Trophoblast cell (in vitro differentiated cells and primary cell): ENCODE results near the gene COL3A1.

Source experiments
- DNase-seq, 2 donors: peaks; one replicate each; pipeline ENCODE4 v3.0.0-alpha.2; 2016
- H2AFZ ChIP-seq: 2 replicates; pipeline ENCODE4 v1.6.1; 2013; ENCODE audit warnings: low read length, moderate library complexity, mild to moderate bottlenecking; ENCODE audit not compliant: insufficient read depth, poor library complexity
- H2AK5ac ChIP-seq: 2 replicates; pipeline ENCODE4 v1.6.1; 2013; ENCODE audit warnings: mild to moderate bottlenecking, low read length
- H2BK120ac ChIP-seq: 2 replicates; pipeline ENCODE4 v1.6.1; 2013; ENCODE audit warnings: low read length, mild to moderate bottlenecking, moderate library complexity; ENCODE audit not compliant: insufficient read depth, poor library complexity
- H2BK12ac ChIP-seq: 2 replicates; pipeline ENCODE4 v1.6.1; 2013; ENCODE audit warnings: mild to moderate bottlenecking, low read length, moderate library complexity
- H2BK5ac ChIP-seq: 2 replicates; pipeline ENCODE4 v1.6.1; 2013; ENCODE audit warnings: low read length, low read depth, moderate library complexity, mild to moderate bottlenecking; ENCODE audit not compliant: poor library complexity
- H3K14ac ChIP-seq: 2 replicates; pipeline ENCODE4 v1.6.1; 2013; ENCODE audit warnings: mild to moderate bottlenecking, low read length
- H3K18ac ChIP-seq: 2 replicates; pipeline ENCODE4 v1.6.1; 2013; ENCODE audit warnings: mild to moderate bottlenecking, low read length
- H3K23ac ChIP-seq: 2 replicates; pipeline ENCODE4 v1.6.1; 2013; ENCODE audit warnings: low read length
- H3K27ac ChIP-seq: 2 replicates; pipeline ENCODE4 v1.5.1; 2013; ENCODE audit warnings: low read depth, mild to moderate bottlenecking, inconsistent platforms, low read length, moderate library complexity
- H3K27me3 ChIP-seq: 2 replicates; pipeline ENCODE4 v1.6.1; 2013; ENCODE audit warnings: inconsistent platforms, mild to moderate bottlenecking, low read length, moderate library complexity; ENCODE audit not compliant: insufficient read depth
- H3K36me3 ChIP-seq, 2 experiments: 1 replicate in 1 of 2; 2 replicates in 1 of 2; pipeline ENCODE4 v1.6.1; 2013; ENCODE audit warnings: low read length in 2 of 2, mild to moderate bottlenecking in 2 of 2, moderate library complexity in 1 of 2; ENCODE audit not compliant: insufficient read depth in 2 of 2, control insufficient read depth in 1 of 2
- H3K4ac ChIP-seq: 2 replicates; pipeline ENCODE4 v1.6.1; 2013; ENCODE audit warnings: low read depth, mild to moderate bottlenecking, low read length, moderate library complexity
- H3K4me1 ChIP-seq, 2 experiments: 1 replicate in 1 of 2; 2 replicates in 1 of 2; pipeline ENCODE4 v1.6.1; 2013; ENCODE audit warnings: low read length in 2 of 2, mild to moderate bottlenecking in 2 of 2, moderate library complexity in 1 of 2; ENCODE audit not compliant: insufficient read depth in 2 of 2, control insufficient read depth in 1 of 2
- H3K4me2 ChIP-seq: 2 replicates; pipeline ENCODE4 v1.6.1; 2013; ENCODE audit warnings: inconsistent platforms, mild to moderate bottlenecking, low read length, moderate library complexity
- H3K4me3 ChIP-seq: 2 replicates; pipeline ENCODE4 v1.5.1; 2013; ENCODE audit warnings: mild to moderate bottlenecking, low read depth, low read length, inconsistent platforms
- H3K79me1 ChIP-seq: one replicate; pipeline ENCODE4 v1.6.1; 2013; ENCODE audit warnings: low read length
- H3K79me2 ChIP-seq: 2 replicates; pipeline ENCODE4 v1.6.1; 2013; ENCODE audit warnings: low read length, mild to moderate bottlenecking; ENCODE audit not compliant: control insufficient read depth, insufficient read depth, poor library complexity
- H3K9ac ChIP-seq: 2 replicates; pipeline ENCODE4 v1.6.1; 2013; ENCODE audit warnings: mild to moderate bottlenecking, low read length
- H3K9me3 ChIP-seq: 2 replicates; pipeline ENCODE4 v1.6.1; 2013; ENCODE audit warnings: low read depth, mild to moderate bottlenecking, control low read depth, inconsistent platforms, low read length; ENCODE audit not compliant: insufficient read depth
- H4K12ac ChIP-seq: 2 replicates; pipeline ENCODE4 v1.6.1; 2013; ENCODE audit warnings: low read depth, mild to moderate bottlenecking, low read length, moderate library complexity
- H4K8ac ChIP-seq: 2 replicates; pipeline ENCODE4 v1.6.1; 2013; ENCODE audit warnings: low read depth, mild to moderate bottlenecking, low read length, moderate library complexity
- H4K91ac ChIP-seq: one replicate; pipeline ENCODE4 v1.6.1; 2013; ENCODE audit warnings: low read depth, mild to moderate bottlenecking, low read length, moderate library complexity
- WGBS: extraction: QIAGEN DNeasy Blood & Tissue Kit; methylation state at CpG from one replicate; pipeline ENCODE4 v1.1.7; 2013; ENCODE audit warnings: missing lambda C conversion rate; ENCODE audit not compliant: insufficient read length, insufficient coverage; ENCODE audit errors: extremely low coverage; 5-methylcytosine and 5-hydroxymethylcytosine counted together

Gene COL3A1

DNA sequence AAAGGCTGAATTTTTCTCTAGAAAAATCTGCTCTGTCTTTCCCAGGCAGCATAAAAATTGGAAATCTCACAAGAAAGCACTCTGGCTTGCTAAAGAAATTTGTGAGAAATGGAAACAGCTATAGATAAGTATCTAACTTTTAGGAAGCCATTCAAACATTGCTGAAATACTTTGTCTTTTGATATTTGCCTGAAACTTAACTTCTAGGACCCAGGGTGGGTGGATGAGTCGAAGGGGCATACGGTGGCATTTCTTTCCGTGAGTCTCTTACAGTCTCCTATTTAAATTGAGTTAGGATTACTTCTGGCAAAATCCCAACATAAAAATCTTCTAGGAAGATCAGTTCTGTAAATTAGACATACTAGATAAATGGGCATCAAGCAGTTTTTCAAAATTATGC is 532 bp upstream of the COL3A1 start:
- H3K27me3 ChIP-seq: no peaks in the 10 kb centered on the region
- peaks cover 6% of the 10 kb centered on the region for H3K79me1 ChIP-seq
- H3K4me3 ChIP-seq: no peak overlapping the region
- no peak overlapping the region for H2BK12ac ChIP-seq
- peak overlapping the region; percentile 68 for H2BK5ac ChIP-seq
- H3K4me2 ChIP-seq: peak overlapping the region; percentile 43
- peak overlapping the region; percentile 47 for H3K27ac ChIP-seq
- no peak overlapping the region for H4K12ac ChIP-seq
- no peaks in the 10 kb centered on the region for H3K36me3 ChIP-seq
- H3K9me3 ChIP-seq: no peaks in the 10 kb centered on the region
- no peak for DNase-seq
- H2AFZ ChIP-seq: no peak overlapping the region
- H4K8ac ChIP-seq: no peak overlapping the region
- no peak overlapping the region for H2AK5ac ChIP-seq
- WGBS: no CpG with 5 or more reads among the region's 3 CpGs
- no peak overlapping the region for H3K14ac ChIP-seq
- no peak overlapping the region for H3K9ac ChIP-seq
- H2BK120ac ChIP-seq: no peak overlapping the region
- H3K4ac ChIP-seq: no peak overlapping the region
- no peaks in the 10 kb centered on the region for H3K79me2 ChIP-seq
- no peak overlapping the region for H3K23ac ChIP-seq
- H4K91ac ChIP-seq: no peak overlapping the region
- H3K4me1 ChIP-seq: peaks cover 0 to 2% of the 10 kb centered on the region in 2 experiments
- H3K18ac ChIP-seq: no peak overlapping the region

DNA sequence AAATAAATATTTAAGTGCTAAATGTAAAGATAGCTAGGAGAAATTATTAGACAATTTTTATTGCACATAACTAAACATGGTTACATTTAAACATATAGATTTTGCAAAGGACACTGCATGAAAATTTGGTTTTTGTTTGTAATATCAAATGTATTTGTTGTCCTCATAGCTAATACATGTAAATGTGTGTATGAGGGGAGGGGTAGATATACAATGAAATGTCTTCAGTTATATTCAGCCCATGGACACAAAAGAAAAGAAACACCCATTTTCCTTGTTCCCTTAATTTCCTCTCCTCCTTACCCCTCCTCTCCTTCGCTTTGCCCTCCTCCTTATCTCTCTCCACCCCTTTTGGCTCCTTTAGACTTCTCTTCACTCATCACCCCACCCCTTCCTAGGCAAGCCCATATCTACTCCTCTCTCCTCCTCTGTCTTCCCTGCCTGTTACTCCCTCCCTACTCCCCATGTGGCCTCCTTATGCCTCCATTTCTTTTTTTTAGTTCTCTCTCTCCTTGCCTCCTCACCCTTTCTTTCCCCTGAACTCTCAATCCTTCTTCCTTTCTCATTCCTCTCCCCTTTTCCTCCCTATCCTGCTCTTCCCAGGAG is 1.4 kb downstream of the COL3A1 start:
- peak overlapping the region; percentile 44 for H3K4me3 ChIP-seq
- no peak overlapping the region for H2BK120ac ChIP-seq
- H2AFZ ChIP-seq: no peak overlapping the region
- H3K4me1 ChIP-seq: peaks cover 0 to 2% of the 10 kb centered on the region in 2 experiments
- H3K23ac ChIP-seq: no peak overlapping the region
- no peaks in the 10 kb centered on the region for H3K79me2 ChIP-seq
- H3K14ac ChIP-seq: no peak overlapping the region
- H4K91ac ChIP-seq: no peak overlapping the region
- H3K4me2 ChIP-seq: peak overlapping the region; percentile 63
- no peak overlapping the region for H4K8ac ChIP-seq
- no peak overlapping the region for H2AK5ac ChIP-seq
- no peak overlapping the region for H2BK5ac ChIP-seq
- H4K12ac ChIP-seq: no peak overlapping the region
- WGBS: 80% methylated on average over 1 of the region's 1 CpG
- peak overlapping the region; percentile 76 for H3K27ac ChIP-seq
- H3K79me1 ChIP-seq: peaks cover 6% of the 10 kb centered on the region
- no peak for DNase-seq
- peak overlapping the region; percentile 79 for H3K9ac ChIP-seq
- H3K18ac ChIP-seq: no peak overlapping the region
- no peaks in the 10 kb centered on the region for H3K27me3 ChIP-seq
- no peaks in the 10 kb centered on the region for H3K9me3 ChIP-seq
- no peaks in the 10 kb centered on the region for H3K36me3 ChIP-seq
- H2BK12ac ChIP-seq: no peak overlapping the region
- H3K4ac ChIP-seq: peak overlapping the region; percentile 16

DNA sequence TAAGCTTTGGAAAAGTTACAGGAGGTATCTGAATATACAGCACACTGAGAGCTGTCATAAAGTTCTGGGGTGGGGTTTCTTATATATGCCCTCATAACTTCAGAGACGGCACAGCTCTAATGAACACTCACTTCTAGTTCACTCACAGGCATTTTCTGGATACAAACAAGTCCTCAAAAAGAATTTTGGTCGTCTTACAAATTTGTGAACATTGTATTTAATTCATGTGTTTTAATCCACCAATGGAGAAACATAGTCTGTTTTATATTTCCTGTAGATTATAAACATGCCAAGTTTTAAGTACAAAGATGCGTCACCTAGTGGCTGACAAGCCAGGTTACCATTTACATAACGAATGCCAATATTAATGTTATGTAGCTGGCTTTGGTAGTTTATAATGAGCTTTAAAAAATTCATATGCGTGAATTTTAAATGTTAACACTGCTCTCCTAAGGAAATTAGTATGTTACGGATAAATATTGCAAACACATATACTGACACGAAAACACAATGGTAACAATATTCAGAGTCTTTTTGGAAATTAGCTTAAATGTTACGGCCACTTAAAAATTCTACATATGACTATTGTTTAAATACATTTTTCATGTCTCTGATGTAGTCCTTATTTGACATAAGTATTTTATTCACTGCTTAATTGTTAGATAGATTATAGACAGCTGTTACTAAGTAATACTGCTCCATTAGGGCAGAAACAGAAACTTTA is 2.5 kb downstream of the COL3A1 start:
- Histone ChIP-seq H3K4me3 (no peak overlapping the region), H3K4ac (no peak overlapping the region), H3K36me3 (no peaks in the 10 kb centered on the region), H3K23ac (no peak overlapping the region), H4K12ac (no peak overlapping the region), H2AFZ (no peak overlapping the region), H2BK12ac (no peak overlapping the region), H4K8ac (no peak overlapping the region), H2AK5ac (no peak overlapping the region), H4K91ac (no peak overlapping the region), H3K4me2 (peak overlapping the region; percentile 70), H3K79me1 (peaks cover 5% of the 10 kb centered on the region), H3K18ac (no peak overlapping the region), H2BK120ac (no peak overlapping the region), H2BK5ac (no peak overlapping the region), H3K9ac (peak overlapping the region; percentile 46), H3K27me3 (no peaks in the 10 kb centered on the region), H3K4me1 (peaks cover 0 to 2% of the 10 kb centered on the region in 2 experiments), H3K27ac (peak overlapping the region; percentile 58), H3K79me2 (no peaks in the 10 kb centered on the region), H3K9me3 (no peaks in the 10 kb centered on the region), H3K14ac (no peak overlapping the region)
- peak in 1 of 2 donors; percentile 25 for DNase-seq
- no CpG with 5 or more reads among the region's 8 CpGs for WGBS

DNA sequence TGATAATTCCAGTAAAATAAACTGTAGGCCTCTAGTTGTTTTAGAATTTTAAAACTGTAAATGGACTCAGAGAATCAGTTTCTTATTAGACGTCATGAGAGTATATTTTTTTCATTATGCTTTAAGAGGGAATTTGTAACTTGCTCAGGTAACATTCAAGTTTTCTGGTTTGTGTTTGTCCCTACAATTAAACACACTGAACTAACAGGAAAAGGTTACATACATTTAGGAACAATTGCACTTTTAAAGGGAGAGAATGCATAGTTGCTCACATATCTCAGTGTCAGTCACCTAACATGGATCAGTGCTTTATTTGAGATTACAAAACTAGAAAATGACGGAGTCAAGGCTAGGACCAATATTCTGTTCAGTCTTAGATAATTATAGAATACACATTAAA is 3.1 kb downstream of the COL3A1 start:
- Histone ChIP-seq H3K27me3 (no peaks in the 10 kb centered on the region), H3K14ac (no peak overlapping the region), H3K4ac (no peak overlapping the region), H3K4me1 (peaks cover 0 to 2% of the 10 kb centered on the region in 2 experiments), H4K12ac (no peak overlapping the region), H3K9me3 (no peaks in the 10 kb centered on the region), H3K27ac (peak overlapping the region; percentile 84), H2BK12ac (no peak overlapping the region), H2BK5ac (no peak overlapping the region), H3K79me1 (peaks cover 4% of the 10 kb centered on the region), H4K8ac (no peak overlapping the region), H3K9ac (no peak overlapping the region), H3K79me2 (no peaks in the 10 kb centered on the region), H3K4me3 (no peak overlapping the region), H3K36me3 (no peaks in the 10 kb centered on the region), H3K18ac (no peak overlapping the region), H3K23ac (no peak overlapping the region), H2AK5ac (no peak overlapping the region), H2AFZ (no peak overlapping the region), H2BK120ac (no peak overlapping the region), H3K4me2 (peak overlapping the region; percentile 58), H4K91ac (no peak overlapping the region)
- no peak for DNase-seq
- no CpG with 5 or more reads among the region's 2 CpGs for WGBS
